Activated gamma-delta T cell treated with anti-CD3 and anti-CD28 coated beads, Interleukin-2, amount 50 U/mL, for 16 hours (primary cell): ENCODE measurements around the gene ZNF280D.

Experiments used
- DNase-seq: peaks from one replicate; pipeline ENCODE4 v3.0.0-alpha.2; 2020; ENCODE audit warnings: low read depth

The ZNF280D gene

DNA sequence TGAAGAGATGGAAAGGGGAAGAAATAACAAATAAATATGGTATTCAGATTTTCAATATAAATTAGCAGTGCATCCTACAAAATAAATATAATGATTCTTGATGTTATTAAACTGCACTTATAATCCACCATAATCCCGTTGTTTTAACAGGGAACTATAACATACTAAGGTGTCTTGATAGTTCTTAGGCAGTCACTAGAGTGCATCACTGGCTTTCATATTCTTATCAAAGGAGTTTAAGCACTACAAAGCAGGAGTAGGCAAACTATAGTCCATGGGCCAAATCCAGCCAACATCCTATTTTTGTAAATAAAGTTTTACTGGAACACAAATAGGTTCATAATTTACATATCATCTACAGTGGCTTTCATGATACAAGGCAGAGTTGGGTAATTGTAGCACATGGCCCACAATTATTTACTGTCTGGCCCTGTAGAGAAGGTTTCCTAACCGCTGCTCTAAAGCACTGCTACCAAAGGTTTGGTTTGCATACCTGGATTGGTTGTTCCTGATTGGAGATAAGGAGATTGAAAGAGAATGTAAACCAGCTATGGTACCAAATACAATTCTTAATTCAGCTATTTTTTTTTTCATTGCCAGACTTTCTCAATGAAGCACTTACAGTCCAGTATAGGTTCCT is 104.3 kb downstream of the ZNF280D start:
- DNase-seq = no peak

- DNase-seq = no peak
Observed at GRCh38 chr15:56619887-56620286, 113.4 kb downstream of the ZNF280D start.

- DNase-seq = no peak
Observed at GRCh38 chr15:56617628-56618027, 115.7 kb downstream of the ZNF280D start.

- no peak for DNase-seq
Observed at GRCh38 chr15:56616551-56616950, 116.8 kb downstream of the ZNF280D start.

DNA sequence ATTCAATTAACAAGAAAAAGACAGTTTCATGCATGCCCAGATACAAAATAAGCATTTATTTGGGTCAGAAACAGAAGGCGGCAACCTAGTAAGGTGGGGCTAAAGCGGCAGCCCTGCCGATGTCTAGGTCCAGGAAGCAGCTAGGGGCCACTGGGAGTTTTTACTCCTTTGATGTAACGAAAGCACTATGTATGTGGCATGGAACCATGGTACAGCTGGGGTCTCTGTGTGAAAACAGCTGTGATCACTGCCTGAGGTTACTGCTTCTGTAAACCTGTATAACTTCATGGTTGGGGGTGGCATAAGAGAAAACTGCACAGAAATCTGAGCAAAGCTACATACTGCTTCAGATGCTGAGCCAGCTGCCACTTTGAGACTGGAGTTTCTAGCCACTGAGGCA is 119.5 kb downstream of the ZNF280D start:
- DNase-seq = no peak

GRCh38 chr15:56608993-56609392 is 124.3 kb downstream of the ZNF280D start:
- DNase-seq = no peak

GRCh38 chr15:56608140-56608778 is 125.0 kb downstream of the ZNF280D start:
- no peak for DNase-seq

GRCh38 chr15:56602253-56602652 is 131.1 kb downstream of the ZNF280D start:
- DNase-seq = no peak

DNA sequence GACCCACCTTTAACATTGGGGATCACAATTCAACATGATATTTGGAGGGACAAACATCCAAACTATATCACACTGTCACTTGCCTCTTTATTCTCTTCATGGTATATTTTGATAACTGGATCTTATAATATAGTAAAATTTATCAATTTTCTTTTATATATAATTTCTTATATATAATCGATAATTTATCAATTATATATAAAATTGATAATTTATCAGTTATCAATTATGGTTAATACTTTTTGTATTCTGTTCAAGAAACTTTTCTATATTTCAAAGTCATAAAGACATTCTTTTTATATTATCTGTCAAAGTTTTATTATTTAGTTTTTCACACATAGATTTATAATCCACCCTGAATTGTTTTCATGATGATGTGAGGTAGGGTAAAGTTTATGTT is 132.9 kb downstream of the ZNF280D start:
- DNase-seq = no peak

GRCh38 chr15:56598991-56599390 is 134.3 kb downstream of the ZNF280D start:
- no peak for DNase-seq

DNA sequence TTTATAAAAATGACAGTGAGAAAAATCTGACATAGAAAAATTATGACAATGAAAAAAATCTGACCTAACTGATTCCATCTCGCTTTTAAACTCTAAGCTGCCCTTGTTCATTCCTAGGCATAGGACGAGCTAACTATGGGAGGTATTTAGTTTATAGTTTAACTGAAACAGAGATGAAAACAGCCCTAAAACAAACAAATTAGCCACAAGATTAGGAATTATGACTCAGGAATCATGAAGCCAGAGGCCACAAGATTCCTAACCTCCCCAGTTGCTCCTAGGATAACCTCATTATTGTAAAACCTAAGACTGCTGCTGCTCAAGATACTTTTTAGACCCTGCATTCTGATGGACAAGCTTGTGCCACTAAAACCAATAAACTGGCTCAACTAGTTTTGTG is 145.6 kb downstream of the ZNF280D start:
- DNase-seq = no peak

DNA sequence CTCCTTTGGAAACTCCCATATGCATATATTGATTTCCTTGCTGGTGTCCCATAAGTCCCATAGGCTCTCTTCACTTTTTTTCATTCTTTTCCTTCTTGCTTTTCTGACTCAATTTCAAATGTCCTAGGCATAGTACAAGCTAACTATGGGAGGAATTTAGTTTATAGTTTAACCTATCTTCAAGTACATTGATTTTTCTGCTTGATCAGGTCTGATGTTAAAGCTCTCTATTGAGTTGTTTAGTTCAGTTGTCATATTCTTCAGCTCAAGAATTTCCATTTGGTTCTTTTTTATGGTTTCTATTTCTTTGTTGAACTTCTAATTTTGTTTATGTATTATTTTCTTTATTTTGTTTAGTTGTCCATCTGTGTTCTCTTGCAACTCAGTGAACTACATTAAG is 147.1 kb downstream of the ZNF280D start:
- no peak for DNase-seq

DNA sequence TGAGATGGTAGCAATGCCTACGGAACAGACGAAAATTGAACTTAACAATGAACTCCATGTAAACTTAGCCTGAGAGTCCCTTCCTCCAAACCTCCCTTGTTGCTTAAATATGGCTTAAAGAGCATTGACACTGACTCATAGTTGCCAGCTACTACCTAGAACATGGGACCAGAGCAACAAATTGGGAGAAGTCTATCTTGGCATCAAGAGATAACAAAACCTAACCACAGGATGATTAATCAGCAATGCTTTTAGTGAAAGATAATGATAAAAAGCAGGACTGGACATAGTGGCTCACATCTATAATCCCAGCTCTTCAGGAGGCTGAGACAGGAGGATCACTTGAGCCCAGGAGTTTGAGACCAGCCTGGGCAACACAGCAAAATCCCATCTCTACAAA is 150.5 kb downstream of the ZNF280D start:
- no peak for DNase-seq
